MM.1S (cell line): ENCODE data around the gene RIPK4.

Experiments used
- CTCF ChIP-seq: fragments of 300-600 bp; sonication (generic); IDR thresholded peaks from 2 replicates; pipeline ENCODE4 v1.5.1; 2016; ENCODE audit warnings: antibody characterized with exemption, low read length, mixed read lengths
- EZH2 ChIP-seq: fragments of 300-600 bp; sonication (generic); optimal IDR thresholded peaks from 2 replicates; pipeline ENCODE3; 2017; ENCODE audit warnings: low read depth, mild to moderate bottlenecking, antibody characterized with exemption, low read length, mixed read lengths
- EZH2phosphoT487 ChIP-seq: fragments of 300-600 bp; sonication (generic); IDR thresholded peaks from 2 replicates; pipeline ENCODE4 v1.6.1; 2018; ENCODE audit warnings: antibody characterized with exemption, low read length

- TF ChIP-seq CTCF: no peak
- no peak for TF ChIP-seq EZH2phosphoT487
- no peak for TF ChIP-seq EZH2
Observed at GRCh38 chr21:41713495-41714281, 53.2 kb downstream of the RIPK4 start.
